Spinal cord (tissue), 10 donors: Measurements from ENCODE around the gene MLXIP. TPM values are rescaled to one million over a fixed set of nuclear protein-coding genes. Genes with fewer than 3 reads are reported as not detected.
A peak's percentile ranks its signal among the peaks of the same experiment; 100 is the strongest.
"Not testable (repeated sequence)": the region's sequence is repeated elsewhere in the genome, so short reads cannot be mapped to it uniquely, and the experiment has no call there.

Experiments
- DNase-seq, 6 donors: peaks; one replicate each; pipeline versions ENCODE4 v3.0.0 to v3.0.0-alpha.2; 2013 to 2015; ENCODE audit warnings: low spot score in 6 of 6, low read depth in 4 of 6
- H3K27ac ChIP-seq: one replicate; pipeline ENCODE4 v1.5.1; 2013; ENCODE audit warnings: low read depth, low read length, control low read depth
- H3K27me3 ChIP-seq: one replicate; pipeline ENCODE4 v1.6.1; 2013; ENCODE audit warnings: low read length; ENCODE audit not compliant: control insufficient read depth, insufficient read depth
- H3K36me3 ChIP-seq: one replicate; pipeline ENCODE4 v1.6.1; 2013; ENCODE audit warnings: low read length; ENCODE audit not compliant: control insufficient read depth, insufficient read depth
- H3K4me1 ChIP-seq: one replicate; pipeline ENCODE4 v1.6.1; 2013; ENCODE audit warnings: low read length; ENCODE audit not compliant: control insufficient read depth, insufficient read depth
- H3K4me3 ChIP-seq: one replicate; pipeline ENCODE4 v1.5.1; 2013; ENCODE audit warnings: low read depth, low read length, control low read depth
- H3K9me3 ChIP-seq: one replicate; pipeline ENCODE4 v1.6.1; 2013; ENCODE audit warnings: low read length; ENCODE audit not compliant: control insufficient read depth, insufficient read depth
- WGBS: methylation state at CpG from one replicate; pipeline ENCODE4 v1.1.5; 2013; ENCODE audit warnings: missing lambda C conversion rate; ENCODE audit not compliant: insufficient coverage; 5-methylcytosine and 5-hydroxymethylcytosine counted together
- polyA plus RNA-seq, 2 donors: library from polyadenylated mRNA; unstranded; fragments of 120-200 nt; gene quantifications; one replicate each; pipeline ENCODE4 v1.2.1, GENCODE V29; 2013; ENCODE audit not compliant: insufficient read length in 2 of 2
- total RNA-seq, 2 donors: library from RNA; depleted of rRNA in 1 of 2; stranded (reverse); fragments of 120-200 nt in 1 of 2; fragments of >200 nt in 1 of 2; gene quantifications; one replicate each; pipeline versions ENCODE4 v1.2.3 to v1.2.4, GENCODE V29; 2013 to 2014
- donor health status: healthy.

The MLXIP gene
- total and polyA plus RNA-seq, 4 donors: 10.3 to 46.6 (median 24.1) TPM

DNA sequence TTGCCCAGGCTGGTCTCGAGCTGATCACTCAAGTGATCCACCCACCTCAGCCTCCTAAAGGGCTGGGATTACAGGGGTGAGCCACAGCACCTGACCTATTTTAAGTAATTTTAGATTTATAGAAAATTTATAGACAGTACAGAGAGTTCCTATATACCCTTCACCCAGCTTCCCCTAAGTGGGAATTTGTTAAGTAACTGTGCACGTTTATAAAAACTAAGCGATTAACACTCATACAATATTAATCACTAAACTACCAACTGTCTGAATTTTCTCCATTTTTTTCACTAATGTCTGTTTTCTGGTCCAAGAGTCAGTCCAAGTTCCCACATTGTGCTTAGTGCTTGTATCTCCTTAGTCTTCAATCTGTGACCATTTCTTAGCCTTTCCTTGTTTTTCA, 89.9 kb downstream of the MLXIP start:
- no peaks in the 10 kb centered on the region for H3K9me3 ChIP-seq
- WGBS: 94% methylated on average over 2 of the region's 3 CpGs
- H3K4me3 ChIP-seq: no peak overlapping the region
- H3K27ac ChIP-seq: no peak overlapping the region
- H3K27me3 ChIP-seq: no peaks in the 10 kb centered on the region
- DNase-seq: no peak
- H3K4me1 ChIP-seq: no peaks in the 10 kb centered on the region
- no peaks in the 10 kb centered on the region for H3K36me3 ChIP-seq

GRCh38 chr12:122171399-122171798, 92.8 kb downstream of the MLXIP start:
- no peak for DNase-seq
- 80% methylated on average over 1 of the region's 5 CpGs for WGBS
- no peak overlapping the region for H3K27ac ChIP-seq

GRCh38 chr12:122172262-122172939, 93.8 kb downstream of the MLXIP start:
- whole genome bisulfite sequencing: 77% methylated on average over 8 of the region's 17 CpGs
- DNase-seq: no peak
- H3K27ac ChIP-seq: no peak overlapping the region
- H3K4me1 ChIP-seq: no peaks in the 10 kb centered on the region
- H3K9me3 ChIP-seq: no peaks in the 10 kb centered on the region
- H3K27me3 ChIP-seq: no peaks in the 10 kb centered on the region
- H3K4me3 ChIP-seq: no peak overlapping the region
- H3K36me3 ChIP-seq: no peaks in the 10 kb centered on the region

More at GRCh38 chr12:122171399-122171798, 92.8 kb downstream of the MLXIP start:
- Histone ChIP-seq H3K27me3 (no peaks in the 10 kb centered on the region), H3K9me3 (no peaks in the 10 kb centered on the region), H3K4me1 (no peaks in the 10 kb centered on the region), H3K4me3 (no peak overlapping the region), H3K36me3 (no peaks in the 10 kb centered on the region)

GRCh38 chr12:122174155-122174845, 95.7 kb downstream of the MLXIP start, which contains the start of gene IL31:
TSS of gene IL31 (minus strand) at chr12:122174221. CDS start at chr12:122174172, 49 bp downstream.
- H3K4me1 ChIP-seq: no peaks in the 10 kb centered on the region
- no peak within 1 kb of the TSS for H3K4me3 ChIP-seq
- no peaks in the 10 kb centered on the region for H3K36me3 ChIP-seq
- 97% methylated on average over 13 of the region's 17 CpGs for WGBS
- no peak within 1 kb of the TSS for H3K27ac ChIP-seq
- no peaks in the 10 kb centered on the region for H3K27me3 ChIP-seq
- no peak for DNase-seq
- no peaks in the 10 kb centered on the region for H3K9me3 ChIP-seq

- not testable (repeated sequence) for H3K4me1 ChIP-seq, H3K27me3 ChIP-seq, DNase-seq, H3K27ac ChIP-seq, H3K4me3 ChIP-seq, H3K36me3 ChIP-seq, H3K9me3 ChIP-seq
- 100% methylated on average over 1 of the region's 4 CpGs for WGBS
Measured at GRCh38 chr12:122176473-122176872, 97.9 kb downstream of the MLXIP start.

DNA sequence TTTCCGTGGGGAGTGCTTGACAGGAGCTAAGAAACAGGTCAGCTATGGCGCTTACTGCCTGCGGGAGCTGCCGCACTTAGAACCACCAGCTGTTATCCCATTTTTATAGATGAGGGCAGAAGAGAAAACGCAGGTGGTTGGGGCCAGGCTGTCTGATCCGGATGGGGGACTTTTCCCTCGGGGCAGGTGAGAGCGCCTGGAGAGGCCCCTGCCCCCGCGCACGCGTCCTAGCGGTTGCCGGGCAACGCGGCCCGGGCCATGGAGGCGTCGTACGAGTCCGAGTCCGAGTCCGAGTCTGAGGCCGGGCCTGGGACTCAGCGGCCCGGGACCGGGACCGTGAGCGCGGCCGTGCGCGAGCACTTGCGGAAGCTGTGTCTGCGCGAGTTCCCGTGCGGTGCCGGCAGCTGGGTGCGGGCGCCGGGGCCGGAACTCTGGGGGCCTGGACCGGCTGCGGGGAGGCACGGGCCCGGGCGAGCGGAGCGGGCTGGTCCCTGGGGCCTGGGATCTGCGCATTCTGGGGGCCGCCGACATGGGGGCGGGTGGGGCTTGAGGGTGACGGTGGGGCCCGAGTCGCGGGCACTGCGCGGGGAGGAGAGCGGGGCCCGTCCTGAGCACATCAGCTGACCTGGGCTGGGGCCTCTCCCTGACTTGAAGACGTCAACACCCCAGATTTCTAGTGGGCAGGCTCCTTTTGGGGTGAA, 104.5 kb downstream of the MLXIP start, which contains the start of gene LRRC43:
TSS of gene LRRC43 (plus strand) at position 237 of the 701 bp plus-strand sequence. CDS start at position 259, 22 bp downstream.
- no peaks in the 10 kb centered on the region for H3K9me3 ChIP-seq
- peak within 1 kb of the TSS; percentile 43 for H3K4me3 ChIP-seq
- WGBS: 1% methylated on average over 61 of the region's 63 CpGs
- H3K27ac ChIP-seq: no peak within 1 kb of the TSS
- H3K4me1 ChIP-seq: peaks cover 5% of the 10 kb centered on the region
- H3K36me3 ChIP-seq: peaks cover 6% of the 10 kb centered on the region
- DNase-seq: peak in 2 of 6 donors; percentile 63 to 72
- H3K27me3 ChIP-seq: peaks cover 3% of the 10 kb centered on the region

DNA sequence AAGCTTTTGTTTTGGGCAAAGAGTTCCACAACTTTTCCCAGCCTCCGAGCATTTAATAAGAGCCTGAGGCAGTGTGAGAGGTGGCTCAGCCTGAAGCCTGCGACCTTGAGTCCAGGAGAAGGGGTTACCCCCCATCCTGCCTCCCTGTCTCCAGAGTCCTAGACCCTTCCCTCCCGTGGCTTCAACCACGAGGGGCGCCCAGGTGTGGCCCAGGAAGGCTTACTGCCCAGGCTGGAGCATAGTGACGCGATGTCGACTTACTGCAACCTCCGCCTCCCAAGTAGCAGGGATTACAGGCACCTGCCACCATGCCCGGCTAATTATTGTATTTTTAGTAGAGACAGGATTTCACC, 105.0 kb downstream of the MLXIP start:
- no peak for DNase-seq
- H3K4me3 ChIP-seq: peak overlapping the region; percentile 43

DNA sequence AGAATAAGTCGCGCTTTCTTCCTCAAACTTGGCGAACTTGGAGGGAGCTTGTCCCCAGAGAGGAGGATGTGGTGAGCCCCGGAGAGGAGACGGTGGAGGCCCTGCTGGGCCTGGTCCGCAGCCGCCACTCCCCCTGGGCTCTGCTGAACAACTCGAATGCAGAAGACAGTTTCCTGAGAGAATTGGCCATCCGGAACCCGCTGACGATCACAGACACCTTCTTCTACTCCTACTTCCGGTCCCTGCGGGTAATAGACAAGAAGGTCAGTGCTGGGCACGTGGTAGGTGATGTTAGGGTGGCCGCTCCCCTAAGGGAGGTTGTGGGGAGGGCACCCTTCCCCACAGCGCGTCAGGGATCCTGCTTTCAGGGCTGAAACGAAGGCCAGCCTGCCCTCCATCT, 106.0 kb downstream of the MLXIP start:
- peaks cover 3% of the 10 kb centered on the region for H3K27me3 ChIP-seq
- DNase-seq: no peak
- H3K4me1 ChIP-seq: peaks cover 5% of the 10 kb centered on the region
- no peaks in the 10 kb centered on the region for H3K9me3 ChIP-seq
- H3K27ac ChIP-seq: no peak overlapping the region
- 81% methylated on average over 8 of the region's 18 CpGs for WGBS
- H3K36me3 ChIP-seq: peaks cover 6% of the 10 kb centered on the region
- H3K4me3 ChIP-seq: no peak overlapping the region

More for the DNA sequence above, 105.0 kb downstream of the MLXIP start:
- Histone ChIP-seq H3K4me1 (peaks cover 5% of the 10 kb centered on the region), H3K9me3 (no peaks in the 10 kb centered on the region), H3K27me3 (peaks cover 3% of the 10 kb centered on the region), H3K36me3 (peaks cover 6% of the 10 kb centered on the region), H3K27ac (no peak overlapping the region)
- WGBS: 39% methylated on average over 4 of the region's 10 CpGs

DNA sequence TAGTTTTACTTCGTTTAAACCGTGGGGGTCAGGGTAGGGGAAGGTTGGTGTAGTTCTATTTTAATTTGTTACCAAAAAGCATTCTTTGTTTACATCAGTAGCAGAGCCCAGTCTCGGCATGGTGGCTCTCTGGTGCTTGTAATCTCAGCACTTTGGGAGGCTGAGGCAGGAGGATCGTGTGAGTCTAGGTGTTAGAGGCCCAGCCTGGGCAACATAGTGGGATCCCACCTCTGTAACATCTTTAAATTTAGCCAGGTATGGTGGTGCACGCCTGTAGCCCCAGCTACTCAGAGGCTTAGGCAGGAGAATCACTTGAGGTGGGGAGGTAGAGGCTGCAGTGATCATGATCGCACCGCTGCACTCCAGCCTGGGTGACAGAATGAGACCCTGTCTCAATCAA, 106.5 kb downstream of the MLXIP start:
- Histone ChIP-seq H3K4me1 (peaks cover 5% of the 10 kb centered on the region), H3K36me3 (peaks cover 7% of the 10 kb centered on the region), H3K4me3 (no peak overlapping the region), H3K9me3 (no peaks in the 10 kb centered on the region), H3K27me3 (peaks cover 3% of the 10 kb centered on the region), H3K27ac (no peak overlapping the region)
- 95% methylated on average over 4 of the region's 7 CpGs for WGBS
- no peak for DNase-seq
